ENCODE measurements around the gene SLC11A2. TPM values are rescaled to one million over a fixed set of nuclear protein-coding genes. Genes with fewer than 3 reads are reported as not detected.

SLC11A2 gene
- total RNA-seq, 4 donors from 2014 or later, result 22.9 to 71.0 (median 61.4) TPM

GRCh38 chr12:51055060-51055459, 28.9 kb upstream of the SLC11A2 start:
- intact Hi-C loops (cut with DNase I; ENCODE audit: low total_unique reads), result no loop called here

DNA sequence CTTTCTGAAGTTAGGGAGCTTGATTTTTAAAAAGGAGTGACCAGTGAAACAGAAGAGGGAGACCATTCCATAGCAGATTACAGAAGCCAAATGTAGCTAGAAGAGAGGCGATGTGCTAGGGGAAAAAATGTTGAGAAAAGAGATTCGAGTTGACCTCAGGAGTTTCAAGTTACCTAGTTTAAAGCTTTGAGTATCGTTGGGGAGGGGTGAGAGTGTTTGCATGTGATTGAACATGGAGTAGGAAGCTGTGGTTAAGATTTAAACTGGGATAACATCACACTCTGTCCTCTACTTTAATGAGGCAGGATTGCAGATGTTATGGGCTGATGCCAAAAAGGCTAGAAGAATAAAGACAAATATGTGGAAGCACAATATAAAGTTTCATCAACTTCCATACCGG, 25.6 kb upstream of the SLC11A2 start:
- H3K36me3 ChIP-seq, result no peaks in the 10 kb centered on the region
- H3K9me3 ChIP-seq, result no peaks in the 10 kb centered on the region
- H3K4me3 ChIP-seq, result no peak overlapping the region
- peaks cover 0 to 9% of the 10 kb centered on the region in 2 donors for H3K4me1 ChIP-seq
- H3K27ac ChIP-seq, result no peak overlapping the region
- DNase-seq, result no peak
- H3K27me3 ChIP-seq, result no peaks in the 10 kb centered on the region
- intact Hi-C loops (cut with DNase I; ENCODE audit: low total_unique reads), result no loop called here
- TF ChIP-seq, protein P1, sequence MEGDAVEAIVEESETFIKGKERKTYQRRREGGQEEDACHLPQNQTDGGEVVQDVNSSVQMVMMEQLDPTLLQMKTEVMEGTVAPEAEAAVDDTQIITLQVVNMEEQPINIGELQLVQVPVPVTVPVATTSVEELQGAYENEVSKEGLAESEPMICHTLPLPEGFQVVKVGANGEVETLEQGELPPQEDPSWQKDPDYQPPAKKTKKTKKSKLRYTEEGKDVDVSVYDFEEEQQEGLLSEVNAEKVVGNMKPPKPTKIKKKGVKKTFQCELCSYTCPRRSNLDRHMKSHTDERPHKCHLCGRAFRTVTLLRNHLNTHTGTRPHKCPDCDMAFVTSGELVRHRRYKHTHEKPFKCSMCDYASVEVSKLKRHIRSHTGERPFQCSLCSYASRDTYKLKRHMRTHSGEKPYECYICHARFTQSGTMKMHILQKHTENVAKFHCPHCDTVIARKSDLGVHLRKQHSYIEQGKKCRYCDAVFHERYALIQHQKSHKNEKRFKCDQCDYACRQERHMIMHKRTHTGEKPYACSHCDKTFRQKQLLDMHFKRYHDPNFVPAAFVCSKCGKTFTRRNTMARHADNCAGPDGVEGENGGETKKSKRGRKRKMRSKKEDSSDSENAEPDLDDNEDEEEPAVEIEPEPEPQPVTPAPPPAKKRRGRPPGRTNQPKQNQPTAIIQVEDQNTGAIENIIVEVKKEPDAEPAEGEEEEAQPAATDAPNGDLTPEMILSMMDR (IDR thresholded peaks at IDR 0.05), result no peak

More at GRCh38 chr12:51055060-51055459, 28.9 kb upstream of the SLC11A2 start:
- DNase-seq, result no peak
- Histone ChIP-seq H3K4me1 (no peaks in the 10 kb centered on the region), H3K4me3 (no peak overlapping the region), H3K27ac (no peak overlapping the region), H3K27me3 (no peaks in the 10 kb centered on the region), H3K9me3 (no peaks in the 10 kb centered on the region), H3K36me3 (no peaks in the 10 kb centered on the region)
- TF ChIP-seq, protein P1 (IDR thresholded peaks at IDR 0.05), result no peak
- no peak for TF ChIP-seq POLR2A (IDR thresholded peaks at IDR 0.05)

GRCh38 chr12:51049525-51049924, 23.3 kb upstream of the SLC11A2 start:
- peak overlapping the region in 1 of 2 donors; percentile 84 for H3K4me3 ChIP-seq
- no peaks in the 10 kb centered on the region for H3K27me3 ChIP-seq
- no peaks in the 10 kb centered on the region for H3K9me3 ChIP-seq
- intact Hi-C loops (cut with DNase I; ENCODE audit: low total_unique reads), result loop anchor here (5.0 kb wide), 1 partner anchor 38 kb away; no protein-coding TSS in a partner anchor
- DNase-seq, result no peak
- no peaks in the 10 kb centered on the region for H3K36me3 ChIP-seq
- H3K4me1 ChIP-seq, result peaks cover 0 to 9% of the 10 kb centered on the region in 2 donors
- TF ChIP-seq POLR2A (IDR thresholded peaks at IDR 0.05), result no peak
- TF ChIP-seq, protein P1 (IDR thresholded peaks at IDR 0.05), result no peak
- no peak overlapping the region for H3K27ac ChIP-seq

GRCh38 chr12:51048661-51049251, 22.6 kb upstream of the SLC11A2 start:
- peak overlapping the region; percentile 92 to 95 for H3K27ac ChIP-seq
- H3K36me3 ChIP-seq, result no peaks in the 10 kb centered on the region
- H3K4me3 ChIP-seq, result peak overlapping the region; percentile 69 to 84
- no peaks in the 10 kb centered on the region for H3K9me3 ChIP-seq
- intact Hi-C loops (cut with DNase I; ENCODE audit: low total_unique reads), result loop anchor here (5.0 kb wide), 1 partner anchor 39 kb away; no protein-coding TSS in a partner anchor
- H3K27me3 ChIP-seq, result no peaks in the 10 kb centered on the region
- TF ChIP-seq POLR2A (IDR thresholded peaks at IDR 0.05), result no peak
- TF ChIP-seq, protein P1 (IDR thresholded peaks at IDR 0.05), result no peak
- no peak for DNase-seq
- H3K4me1 ChIP-seq, result peaks cover 0 to 9% of the 10 kb centered on the region in 2 donors

GRCh38 chr12:51047655-51048540, 21.7 kb upstream of the SLC11A2 start, which contains the start of gene LETMD1:
TSS of gene LETMD1 (plus strand) at chr12:51048327. CDS start at chr12:51048357, 30 bp downstream.
- H3K36me3 ChIP-seq, result no peaks in the 10 kb centered on the region
- no peaks in the 10 kb centered on the region for H3K27me3 ChIP-seq
- peaks cover 0 to 9% of the 10 kb centered on the region in 2 donors for H3K4me1 ChIP-seq
- TF ChIP-seq, protein P1 (IDR thresholded peaks at IDR 0.05), result peak; percentile 88 to 97 (median 92)
- peak; percentile 6 to 64 for TF ChIP-seq POLR2A (IDR thresholded peaks at IDR 0.05)
- H3K4me3 ChIP-seq, result peak within 1 kb of the TSS; percentile 69 to 84
- DNase-seq, result peak; percentile 93 to 96
- intact Hi-C loops (cut with DNase I; ENCODE audit: low total_unique reads), result loop anchor here (5.0 kb wide), 1 partner anchor 39 kb away; no protein-coding TSS in a partner anchor
- peak within 1 kb of the TSS; percentile 92 to 95 for H3K27ac ChIP-seq
- H3K9me3 ChIP-seq, result no peaks in the 10 kb centered on the region
